Fibroblast of pulmonary artery (primary cell): Measurements from ENCODE around the gene IL1RAPL2.
A peak's percentile ranks its signal among the peaks of the same experiment; 100 is the strongest.
"Not testable (repeated sequence)": the region's sequence is repeated elsewhere in the genome, so short reads cannot be mapped to it uniquely, and the experiment has no call there.

ENCODE experiments used
- DNase-seq: peaks from one replicate; pipeline ENCODE4 v3.0.0-alpha.2; 2010; ENCODE audit warnings: low read depth
- H3K4me3 ChIP-seq: replicated peaks from 2 replicates; pipeline ENCODE4 v1.5.1; 2011; ENCODE audit warnings: low read depth, mild to moderate bottlenecking, control low read depth, low read length, moderate library complexity
- TF ChIP-seq, protein P1 (sequence below): IDR thresholded peaks from 2 replicates; pipeline ENCODE4 v1.5.1; 2011; ENCODE audit warnings: mild to moderate bottlenecking, control low read depth, low read length, inconsistent platforms; ENCODE audit errors: missing control alignments

The IL1RAPL2 gene

DNA sequence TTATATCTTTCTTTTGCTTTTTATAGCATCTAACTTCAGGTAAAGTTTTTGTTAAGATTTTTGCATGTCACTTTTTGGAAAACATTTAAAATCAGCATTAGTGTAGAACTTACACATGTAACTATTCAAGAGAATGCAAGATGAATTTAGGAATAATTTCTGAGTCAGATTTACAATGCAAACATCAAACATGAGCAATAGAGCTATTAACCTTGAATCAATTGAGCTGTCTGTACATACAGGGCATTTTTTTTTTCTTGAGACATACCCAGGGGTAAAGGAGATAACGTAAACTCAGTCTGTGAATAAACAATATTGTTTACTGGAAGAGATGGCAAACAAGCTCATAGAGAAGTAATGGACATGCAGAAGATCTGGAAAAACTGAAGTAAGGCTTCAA is 311.5 kb downstream of the IL1RAPL2 start:
- H3K4me3 ChIP-seq, result no peak overlapping the region
- no peak for DNase-seq
- TF ChIP-seq, protein P1, sequence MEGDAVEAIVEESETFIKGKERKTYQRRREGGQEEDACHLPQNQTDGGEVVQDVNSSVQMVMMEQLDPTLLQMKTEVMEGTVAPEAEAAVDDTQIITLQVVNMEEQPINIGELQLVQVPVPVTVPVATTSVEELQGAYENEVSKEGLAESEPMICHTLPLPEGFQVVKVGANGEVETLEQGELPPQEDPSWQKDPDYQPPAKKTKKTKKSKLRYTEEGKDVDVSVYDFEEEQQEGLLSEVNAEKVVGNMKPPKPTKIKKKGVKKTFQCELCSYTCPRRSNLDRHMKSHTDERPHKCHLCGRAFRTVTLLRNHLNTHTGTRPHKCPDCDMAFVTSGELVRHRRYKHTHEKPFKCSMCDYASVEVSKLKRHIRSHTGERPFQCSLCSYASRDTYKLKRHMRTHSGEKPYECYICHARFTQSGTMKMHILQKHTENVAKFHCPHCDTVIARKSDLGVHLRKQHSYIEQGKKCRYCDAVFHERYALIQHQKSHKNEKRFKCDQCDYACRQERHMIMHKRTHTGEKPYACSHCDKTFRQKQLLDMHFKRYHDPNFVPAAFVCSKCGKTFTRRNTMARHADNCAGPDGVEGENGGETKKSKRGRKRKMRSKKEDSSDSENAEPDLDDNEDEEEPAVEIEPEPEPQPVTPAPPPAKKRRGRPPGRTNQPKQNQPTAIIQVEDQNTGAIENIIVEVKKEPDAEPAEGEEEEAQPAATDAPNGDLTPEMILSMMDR, result no peak

DNA sequence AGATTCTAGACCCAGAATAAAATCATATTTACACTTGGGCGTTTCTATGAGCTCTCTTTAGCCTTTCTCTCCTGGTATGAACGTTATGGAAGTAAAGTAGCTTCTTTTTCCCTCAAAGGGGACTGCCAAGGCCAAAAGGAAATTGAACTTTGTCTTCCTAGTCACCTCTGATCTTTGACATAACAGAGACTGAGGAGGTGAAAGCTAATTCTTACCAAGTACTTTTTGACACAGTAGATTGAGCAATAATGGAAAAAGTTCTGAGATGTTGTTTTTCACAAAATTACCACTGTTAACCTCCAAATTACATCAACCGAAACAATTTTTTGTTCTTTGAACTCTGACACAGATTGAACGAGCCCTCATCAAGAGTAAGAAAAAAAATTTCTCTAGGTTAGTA is 336.1 kb downstream of the IL1RAPL2 start:
- no peak overlapping the region for H3K4me3 ChIP-seq

DNA sequence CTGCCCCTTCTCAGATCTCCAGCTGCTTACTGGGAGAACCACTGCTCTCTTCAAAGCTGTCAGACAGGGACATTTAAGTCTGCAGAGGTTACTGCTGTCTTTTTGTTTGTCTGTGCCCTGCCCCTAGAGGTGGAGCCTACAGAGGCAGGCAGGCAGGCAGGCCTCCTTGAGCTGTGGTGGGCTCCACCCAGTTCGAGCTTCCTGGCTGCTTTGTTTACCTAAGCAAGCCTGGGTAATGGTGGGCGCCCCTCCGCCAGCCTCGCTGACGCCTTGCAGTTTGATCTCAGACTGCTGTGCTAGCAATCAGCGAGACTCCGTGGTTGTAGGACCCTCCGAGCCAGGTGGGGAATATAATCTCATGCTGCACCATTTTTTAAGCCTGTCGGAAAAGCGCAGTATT is 343.7 kb downstream of the IL1RAPL2 start:
- not testable (repeated sequence) for H3K4me3 ChIP-seq, DNase-seq

More for the DNA sequence above, 336.1 kb downstream of the IL1RAPL2 start:
- DNase-seq, result no peak
- TF ChIP-seq, protein P1, result no peak

DNA sequence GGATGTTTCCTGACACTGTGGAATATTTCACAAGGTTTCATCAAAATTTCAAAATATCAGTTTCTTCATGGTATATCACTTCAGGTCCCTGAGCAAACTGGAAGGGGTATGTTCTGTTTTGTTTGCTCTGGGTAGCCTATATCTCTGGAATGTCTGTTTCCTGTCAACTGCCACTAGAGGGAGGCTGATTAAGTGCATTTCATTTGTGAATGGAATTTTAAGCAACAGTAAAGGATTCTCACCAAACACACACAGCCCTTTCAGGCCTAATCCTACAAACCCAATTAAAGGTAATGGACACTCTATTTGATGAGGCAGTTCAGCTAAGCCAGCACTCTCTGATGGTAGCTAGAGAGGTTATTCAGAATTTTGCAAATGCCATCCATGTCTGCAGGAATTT is 347.3 kb downstream of the IL1RAPL2 start:
- TF ChIP-seq, protein P1, result peak; percentile 45
- DNase-seq, result peak; percentile 16

DNA sequence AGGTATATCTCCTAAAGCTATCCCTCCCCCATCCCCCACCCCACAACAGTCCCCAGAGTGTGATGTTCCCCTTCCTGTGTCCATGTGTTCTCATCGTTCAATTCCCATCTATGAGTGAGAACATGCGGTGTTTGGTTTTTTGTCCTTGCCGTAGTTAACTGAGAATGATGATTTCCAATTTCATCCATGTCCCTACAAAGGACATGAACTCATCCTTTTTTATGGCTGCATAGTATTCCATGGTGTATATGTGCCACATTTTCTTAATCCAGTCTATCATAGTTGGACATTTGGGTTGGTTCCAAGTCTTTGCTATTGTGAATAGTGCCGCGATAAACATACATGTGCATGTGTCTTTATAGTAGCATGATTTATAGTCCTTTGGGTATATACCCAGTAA is 348.7 kb downstream of the IL1RAPL2 start:
- H3K4me3 ChIP-seq, DNase-seq: not testable (repeated sequence)

More for the DNA sequence above, 347.3 kb downstream of the IL1RAPL2 start:
- H3K4me3 ChIP-seq, result no peak overlapping the region

DNA sequence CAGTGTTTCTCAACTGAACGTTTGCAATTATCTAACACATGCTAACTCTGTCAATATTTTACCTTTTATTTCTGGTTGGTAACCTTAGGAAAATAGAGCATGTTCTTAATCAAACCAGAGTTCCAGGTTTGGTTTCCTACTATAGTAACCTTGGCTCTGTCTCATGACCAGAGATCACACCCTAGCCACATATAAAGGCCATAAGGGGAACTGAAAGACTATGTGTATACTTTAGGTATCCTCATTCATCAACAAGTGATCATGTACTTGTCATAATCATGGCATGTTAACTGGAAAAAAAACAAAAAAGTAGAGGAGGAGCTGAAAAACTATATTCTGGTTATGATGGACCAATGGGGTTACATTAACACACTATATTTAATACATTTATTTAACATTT is 352.1 kb downstream of the IL1RAPL2 start:
- no peak for DNase-seq
- no peak overlapping the region for H3K4me3 ChIP-seq
- TF ChIP-seq, protein P1, result no peak

DNA sequence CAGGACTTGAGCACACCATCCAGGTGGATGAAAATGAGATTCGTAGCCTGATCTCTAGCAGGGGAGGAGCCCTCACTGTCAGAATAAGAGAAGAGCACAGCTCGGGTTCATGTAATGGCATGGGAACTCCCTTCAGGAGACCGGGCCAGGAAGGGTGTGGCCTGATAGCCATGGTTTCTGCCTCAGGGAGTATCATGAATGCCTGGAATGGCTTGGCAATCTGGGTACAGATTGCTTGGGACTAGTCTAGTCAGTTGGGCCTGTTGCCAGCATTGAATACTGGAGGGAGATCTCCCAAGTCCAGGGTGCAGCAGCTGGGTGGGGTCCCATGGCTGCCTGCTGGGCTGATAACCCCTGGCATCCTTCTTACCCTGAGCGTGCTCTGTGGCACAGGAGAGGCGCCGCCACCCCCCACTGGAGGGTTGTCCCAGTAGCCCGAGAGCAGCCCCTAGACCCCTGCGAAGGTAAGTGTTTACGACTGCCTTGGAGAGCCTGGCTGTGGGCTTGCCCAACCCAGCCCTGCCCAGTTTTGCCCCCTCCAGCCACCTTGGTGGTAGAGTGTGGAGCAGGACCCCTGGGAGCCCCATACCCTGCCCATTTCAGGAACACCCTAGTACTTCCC is 355.7 kb downstream of the IL1RAPL2 start:
- TF ChIP-seq, protein P1, result no peak
- no peak overlapping the region for H3K4me3 ChIP-seq
- DNase-seq, result no peak

DNA sequence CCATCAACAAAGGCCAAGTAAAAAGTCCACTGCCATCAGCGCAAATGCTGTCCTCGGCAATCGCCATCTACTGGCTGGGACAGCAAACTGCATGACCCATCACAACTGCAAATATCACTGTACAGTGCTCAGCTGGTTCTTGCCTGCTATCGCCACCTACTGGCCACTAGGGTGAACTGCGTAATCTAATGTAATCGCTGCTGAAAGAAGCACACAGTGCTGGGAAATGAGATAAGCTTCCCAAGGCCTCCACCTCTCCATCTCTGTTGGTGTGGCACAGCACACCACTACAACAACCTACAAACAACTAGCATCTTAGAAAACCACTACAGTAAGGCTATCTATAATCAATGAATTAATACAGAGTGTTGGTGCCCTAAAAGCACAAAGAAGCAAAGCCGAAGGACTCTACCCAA is 356.2 kb downstream of the IL1RAPL2 start:
- H3K4me3 ChIP-seq, result no peak overlapping the region
- peak; percentile 74 for DNase-seq
- TF ChIP-seq, protein P1, result peak; percentile 92
